CD4-positive, alpha-beta T cell (primary cell): ENCODE results near the gene SRSF4. TPM values are rescaled to one million over a fixed set of nuclear protein-coding genes. Genes with fewer than 3 reads are reported as not detected.

Experiments
- ATAC-seq: fragments of 200-7000 bp; cut with Tn5 transposase; one replicate; pipeline ENCODE4 v1.10.0; 2022; ENCODE audit warnings: mild to moderate bottlenecking; ENCODE audit not compliant: poor library complexity
- CTCF ChIA-PET: fragments of 350-600 bp; sonication (Branson Sonifier 250); formaldehyde crosslinking; loops from one replicate; lab custom pipeline; 2021; ENCODE audit warnings: antibody characterized with exemption, inconsistent platforms; lab: Charles Lee
- POLR2A ChIA-PET: fragments of 350-600 bp; sonication (Branson Sonifier 250); formaldehyde crosslinking; loops from one replicate; lab custom pipeline; 2021; ENCODE audit warnings: antibody characterized with exemption, inconsistent platforms; lab: Charles Lee
- DNase-seq, 14 experiments: peaks; one replicate each; pipeline ENCODE4 v3.0.0-alpha.2; 2013 to 2020; ENCODE audit warnings: mixed read lengths in 2 of 14
- H3K27ac ChIP-seq, 2 donors: one replicate each; pipeline versions ENCODE4 v1.5.1 to v1.7.0; 2013; ENCODE audit warnings: low read length in 2 of 2, low read depth in 1 of 2, mild to moderate bottlenecking in 1 of 2
- H3K27me3 ChIP-seq, 2 experiments: 1 replicate in 1 of 2; 2 replicates in 1 of 2; pipeline versions ENCODE4 v1.6.1 to v1.7.0; 2013; ENCODE audit warnings: low read length in 2 of 2, control low read depth in 1 of 2, mild to moderate bottlenecking in 1 of 2, moderate library complexity in 1 of 2; ENCODE audit not compliant: insufficient read depth in 2 of 2, control insufficient read depth in 1 of 2
- H3K36me3 ChIP-seq: one replicate; pipeline ENCODE4 v1.6.1; 2013; ENCODE audit warnings: low read length, control low read depth; ENCODE audit not compliant: insufficient read depth
- H3K4me1 ChIP-seq: one replicate; pipeline ENCODE4 v1.6.1; 2013; ENCODE audit warnings: low read length, control low read depth; ENCODE audit not compliant: insufficient read depth
- H3K4me3 ChIP-seq: one replicate; pipeline ENCODE4 v1.5.1; 2013; ENCODE audit warnings: mild to moderate bottlenecking, low read length, moderate library complexity
- H3K9me3 ChIP-seq, 2 experiments: 1 replicate in 1 of 2; 2 replicates in 1 of 2; pipeline versions ENCODE4 v1.6.1 to v1.7.0; 2013; ENCODE audit warnings: low read length in 2 of 2, mild to moderate bottlenecking in 2 of 2, control low read depth in 1 of 2, moderate library complexity in 1 of 2; ENCODE audit not compliant: control insufficient read depth in 1 of 2, insufficient read depth in 1 of 2
- H3K27ac Mint-ChIP-seq: one replicate; pipeline ENCODE4 v1.8.0; 2020; ENCODE audit warnings: mixed read lengths
- H3K27me3 Mint-ChIP-seq: one replicate; pipeline ENCODE4 v1.8.0; 2021; ENCODE audit warnings: mixed read lengths
- H3K36me3 Mint-ChIP-seq: one replicate; pipeline ENCODE4 v1.8.0; 2021; ENCODE audit warnings: low read depth, mixed read lengths
- H3K4me1 Mint-ChIP-seq: one replicate; pipeline ENCODE4 v1.8.0; 2021; ENCODE audit warnings: low read depth, mixed read lengths
- H3K4me3 Mint-ChIP-seq: one replicate; pipeline ENCODE4 v1.8.0; 2020; ENCODE audit warnings: mild to moderate bottlenecking, mixed read lengths
- H3K9me3 Mint-ChIP-seq: one replicate; pipeline ENCODE4 v1.8.0; 2020; ENCODE audit warnings: mixed read lengths
- CTCF ChIP-seq: fragments of 200-600 bp; IDR thresholded peaks from one replicate; pipeline ENCODE4 v1.8.0; 2022; ENCODE audit warnings: antibody characterized with exemption, mild to moderate bottlenecking
- intact Hi-C, 2 experiments: fragments of 100-400 bp; cut with DNase I in 1 of 2; cut with micrococcal nuclease in 1 of 2; formaldehyde crosslinking; loops; one replicate each; pipeline versions ENCODE4 v1.15.1 to v1.9.0; 2023 to 2025; cut with DNase I, micrococcal nuclease
- polyA plus RNA-seq, 2 donors: library from polyadenylated mRNA; unstranded; fragments of 120-200 nt; gene quantifications; one replicate each; pipeline ENCODE4 v1.2.1, GENCODE V29; 2013
- total RNA-seq, 174 experiments: library from RNA in 2 of 174; stranded (reverse) in 2 of 174; gene quantifications; one replicate each; pipeline ENCODE4 v1.2.3 and lab custom pipeline; 2021 to 2026

The SRSF4 gene
- total RNA-seq (10 to 100 TPM; 89.2 to 93.4 TPM), total RNA-seq (lab: John Stamatoyannopoulos, UW) (73.2 to 217 (median 135) reads per million in 172 experiments)
- polyA plus RNA-seq (2013, experiment 1 of 2), result 77.7 TPM
- 93.8 TPM for polyA plus RNA-seq (2013, experiment 2 of 2)

- no peaks in the 10 kb centered on the region for H3K9me3 ChIP-seq
- peak within 1 kb of the TSS; percentile 79 for H3K4me3 ChIP-seq
- ATAC-seq (peak; percentile 89), DNase-seq (peak; percentile 97 to 99 (median 99))
- peak within 1 kb of the TSS; percentile 97 to 99 for H3K27ac ChIP-seq
- H3K9me3 Mint-ChIP-seq, result no peaks in the 10 kb centered on the region
- no peaks in the 10 kb centered on the region for H3K27me3 ChIP-seq
- TF ChIP-seq CTCF, result peak; percentile 72
- ChIA-PET POLR2A (interaction anchor here (0.5 to 2.8 kb wide), 41 partner anchors 9 to 1574 kb away, joined by 3 to 49 read pairs (median 6); partner anchors contain the start of genes EPB41, FAM76A, GMEB1 and MECR), CTCF (interaction anchor here (0.5 to 2.9 kb wide), 16 partner anchors 12 to 853 kb away, joined by 3 to 26 read pairs (median 5); partner anchors contain the start of genes MECR, MED18, PTPRU and YTHDF2)
- peaks cover 39% of the 10 kb centered on the region for H3K4me1 ChIP-seq
- peak within 1 kb of the TSS; percentile 97 for H3K4me3 Mint-ChIP-seq
- H3K4me1 Mint-ChIP-seq, result peaks cover 50% of the 10 kb centered on the region
- peaks cover 8% of the 10 kb centered on the region for H3K36me3 ChIP-seq
- intact Hi-C loops, result loop anchor here (2.0 to 10.0 kb wide), 6 partner anchors 299 to 1087 kb away; partner anchors contain the start of genes TAF12 (in 2 of the 2) and YTHDF2 (in 1 of the 2)
- no peaks in the 10 kb centered on the region for H3K27me3 Mint-ChIP-seq
- peak within 1 kb of the TSS; percentile 93 for H3K27ac Mint-ChIP-seq
- peaks cover 42% of the 10 kb centered on the region for H3K36me3 Mint-ChIP-seq
These were observed at the start of gene SRSF4 for GRCh38 chr1:29181413-29182225. TSS of gene SRSF4 (minus strand) at chr1:29181900. CDS start at chr1:29181752, 148 bp downstream.

- Mint-ChIP-seq H3K4me1 (peaks cover 24% of the 10 kb centered on the region), H3K9me3 (no peaks in the 10 kb centered on the region), H3K27me3 (peaks cover 13% of the 10 kb centered on the region), H3K4me3 (peak within 1 kb of the TSS; percentile 94), H3K36me3 (peaks cover 5% of the 10 kb centered on the region), H3K27ac (peak within 1 kb of the TSS; percentile 92)
- ChIA-PET POLR2A (interaction anchor here (0.9 to 2.3 kb wide), 5 partner anchors 9 to 1835 kb away, joined by 3 to 15 read pairs (median 4); partner anchors contain the start of genes PUM1 and SRSF4), CTCF (interaction anchor here (1.4 to 2.0 kb wide), 2 partner anchors 48 to 50 kb away, joined by 5 to 8 read pairs; partner anchors contain the start of gene SRSF4)
- Histone ChIP-seq H3K36me3 (no peaks in the 10 kb centered on the region), H3K27me3 (peaks cover 0 to 6% of the 10 kb centered on the region in 2 experiments), H3K27ac (peak within 1 kb of the TSS; percentile 10 to 67), H3K4me3 (peak within 1 kb of the TSS; percentile 96), H3K9me3 (no peaks in the 10 kb centered on the region), H3K4me1 (peaks cover 17% of the 10 kb centered on the region)
- peak; percentile 94 for ATAC-seq
- no peak for TF ChIP-seq CTCF
- DNase-seq, result peak; percentile 88 to 97 (median 92)
- intact Hi-C loops, result loop anchor here in 1 of 2 experiments (10.0 kb wide), 1 partner anchor 1694 kb away; no protein-coding TSS in a partner anchor
These were observed 49.1 kb upstream of the SRSF4 start, which contains the start of gene MECR for GRCh38 chr1:29230553-29231378. TSS of gene MECR (minus strand) at chr1:29230934. CDS start at chr1:29230906, 28 bp downstream.
